ENCODE results near the gene SAAL1. TPM values are rescaled to one million over a fixed set of nuclear protein-coding genes. Genes with fewer than 3 reads are reported as not detected.
"Not testable (repeated sequence)": the region's sequence is repeated elsewhere in the genome, so short reads cannot be mapped to it uniquely, and the experiment has no call there.

Gene SAAL1
- total and polyA plus RNA-seq, 4 donors, result 5.5 to 15.1 (median 11.3) TPM

GRCh38 chr11:18135308-18135707 lies 29.4 kb upstream of the SAAL1 start:
- WGBS, 2 donors, result 39 to 43% methylated on average over 2 of the region's 2 CpGs
- TF ChIP-seq CTCF (IDR thresholded peaks at IDR 0.05; ENCODE audit: control extremely low read depth, extremely low read depth), result no peak
- DNase-seq (no peak), ATAC-seq (ENCODE audit: insufficient read depth, low FRiP score) (no peak)
- Histone ChIP-seq H3K4me1 (ENCODE audit: control insufficient read depth in 5 of 5, insufficient read depth in 5 of 5, low read length in 5 of 5) (no peaks in the 10 kb centered on the region), H3K27ac (ENCODE audit: low read depth in 1 of 2, low read length in 1 of 2) (no peak overlapping the region), H3K9ac (ENCODE audit: insufficient read depth in 1 of 2, low read length in 2 of 2) (no peak overlapping the region), H3K36me3 (ENCODE audit: control insufficient read depth in 4 of 4, insufficient read depth in 4 of 4, low read length in 4 of 4) (no peaks in the 10 kb centered on the region), H3K27me3 (ENCODE audit: control insufficient read depth in 3 of 3, insufficient read depth in 3 of 3, low read length in 2 of 3) (peaks cover 0 to 3% (median 0%) of the 10 kb centered on the region in 3 donors), H3K4me3 (no peak overlapping the region), H3K9me3 (ENCODE audit: control insufficient read depth in 4 of 4, insufficient read depth in 3 of 4, low read length in 3 of 4) (no peaks in the 10 kb centered on the region)

- H3K36me3 ChIP-seq (ENCODE audit: control insufficient read depth in 4 of 4, insufficient read depth in 4 of 4, low read length in 4 of 4), result no peaks in the 10 kb centered on the region
- DNase-seq, result no peak
- H3K9ac ChIP-seq (ENCODE audit: insufficient read depth in 1 of 2, low read length in 2 of 2), result no peak within 1 kb of the TSS
- ATAC-seq (ENCODE audit: insufficient read depth, low FRiP score), result no peak
- no peaks in the 10 kb centered on the region for H3K4me1 ChIP-seq (ENCODE audit: control insufficient read depth in 5 of 5, insufficient read depth in 5 of 5, low read length in 5 of 5)
- H3K9me3 ChIP-seq (ENCODE audit: control insufficient read depth in 4 of 4, insufficient read depth in 3 of 4, low read length in 3 of 4), result no peaks in the 10 kb centered on the region
- no peak for TF ChIP-seq CTCF (IDR thresholded peaks at IDR 0.05; ENCODE audit: control extremely low read depth, extremely low read depth)
- no peak within 1 kb of the TSS for H3K27ac ChIP-seq (ENCODE audit: low read depth in 1 of 2, low read length in 1 of 2)
- 60 to 62% methylated on average over 3 of the region's 3 CpGs for WGBS, 2 donors
- no peak within 1 kb of the TSS for H3K4me3 ChIP-seq
- H3K27me3 ChIP-seq (ENCODE audit: control insufficient read depth in 3 of 3, insufficient read depth in 3 of 3, low read length in 2 of 3), result peaks cover 0 to 3% (median 0%) of the 10 kb centered on the region in 3 donors
Measured at GRCh38 chr11:18132341-18132740, 26.5 kb upstream of the SAAL1 start, which contains the start of gene MRGPRX3. Gene MRGPRX3, plus strand, starts transcription at chr11:18132571. Its CDS starts 4,632 bp downstream, at chr11:18137203.

- H3K27ac ChIP-seq (ENCODE audit: low read depth in 1 of 2, low read length in 1 of 2); H3K4me1 ChIP-seq (ENCODE audit: control insufficient read depth in 5 of 5, insufficient read depth in 5 of 5, low read length in 5 of 5); H3K27me3 ChIP-seq (ENCODE audit: control insufficient read depth in 3 of 3, insufficient read depth in 3 of 3, low read length in 2 of 3); H3K36me3 ChIP-seq (ENCODE audit: control insufficient read depth in 4 of 4, insufficient read depth in 4 of 4, low read length in 4 of 4); H3K9ac ChIP-seq (ENCODE audit: insufficient read depth in 1 of 2, low read length in 2 of 2); DNase-seq; ATAC-seq (ENCODE audit: insufficient read depth, low FRiP score); H3K9me3 ChIP-seq (ENCODE audit: control insufficient read depth in 4 of 4, insufficient read depth in 3 of 4, low read length in 3 of 4); H3K4me3 ChIP-seq: not testable (repeated sequence)
- WGBS, 2 donors, result 86 to 93% methylated on average over 4 of the region's 4 CpGs
Measured at GRCh38 chr11:18131115-18131514, 25.2 kb upstream of the SAAL1 start.

- not testable (repeated sequence) for H3K4me1 ChIP-seq (ENCODE audit: control insufficient read depth in 5 of 5, insufficient read depth in 5 of 5, low read length in 5 of 5); H3K9ac ChIP-seq (ENCODE audit: insufficient read depth in 1 of 2, low read length in 2 of 2); ATAC-seq (ENCODE audit: insufficient read depth, low FRiP score); H3K9me3 ChIP-seq (ENCODE audit: control insufficient read depth in 4 of 4, insufficient read depth in 3 of 4, low read length in 3 of 4); H3K27ac ChIP-seq (ENCODE audit: low read depth in 1 of 2, low read length in 1 of 2); H3K27me3 ChIP-seq (ENCODE audit: control insufficient read depth in 3 of 3, insufficient read depth in 3 of 3, low read length in 2 of 3); H3K4me3 ChIP-seq; H3K36me3 ChIP-seq (ENCODE audit: control insufficient read depth in 4 of 4, insufficient read depth in 4 of 4, low read length in 4 of 4); DNase-seq
- WGBS, 2 donors, result 71 to 87% methylated on average over 18 to 20 of the region's 20 CpGs
Measured at GRCh38 chr11:18121331-18121828, 15.5 kb upstream of the SAAL1 start.

All from lung (tissue), 12 donors.